ENCODE measurements around the gene OVOL3.
"Not testable (repeated sequence)": the region's sequence is repeated elsewhere in the genome, so short reads cannot be mapped to it uniquely, and the experiment has no call there.

Gene OVOL3

GRCh38 chr19:36110487-36111199, at the start of gene OVOL3:
TSS of gene OVOL3 (plus strand) at chr19:36111143. CDS start at chr19:36111203, 60 bp downstream.
- in situ Hi-C loops (cut with HindIII; ENCODE audit: low sequenced_read_pairs): no loop called here

- in situ Hi-C loops (cut with HindIII; ENCODE audit: low sequenced_read_pairs): no loop called here
These were observed 49.6 kb upstream of the OVOL3 start for GRCh38 chr19:36061367-36061766.

- in situ Hi-C loops (cut with HindIII; ENCODE audit: low sequenced_read_pairs): no loop called here
These were observed 46.1 kb upstream of the OVOL3 start for GRCh38 chr19:36064826-36065225.

GRCh38 chr19:36067681-36068080, 43.3 kb upstream of the OVOL3 start:
- in situ Hi-C loops (cut with HindIII; ENCODE audit: low sequenced_read_pairs): no loop called here

- in situ Hi-C loops (cut with HindIII; ENCODE audit: low sequenced_read_pairs): not testable (repeated sequence)
These were observed 42.0 kb upstream of the OVOL3 start for GRCh38 chr19:36068810-36069499.

- in situ Hi-C loops (cut with HindIII; ENCODE audit: low sequenced_read_pairs): no loop called here
These were observed 38.9 kb upstream of the OVOL3 start for GRCh38 chr19:36072081-36072480.

- in situ Hi-C loops (cut with HindIII; ENCODE audit: low sequenced_read_pairs): no loop called here
These were observed 37.6 kb upstream of the OVOL3 start for GRCh38 chr19:36073121-36073876.

GRCh38 chr19:36079389-36079945, 31.5 kb upstream of the OVOL3 start:
- in situ Hi-C loops (cut with HindIII; ENCODE audit: low sequenced_read_pairs): no loop called here

- in situ Hi-C loops (cut with HindIII; ENCODE audit: low sequenced_read_pairs): no loop called here
These were observed 29.6 kb upstream of the OVOL3 start for GRCh38 chr19:36081385-36081784.

- in situ Hi-C loops (cut with HindIII; ENCODE audit: low sequenced_read_pairs): no loop called here
These were observed 29.0 kb upstream of the OVOL3 start for GRCh38 chr19:36081894-36082293.

- in situ Hi-C loops (cut with HindIII; ENCODE audit: low sequenced_read_pairs): no loop called here
These were observed 28.0 kb upstream of the OVOL3 start for GRCh38 chr19:36082916-36083315.

- in situ Hi-C loops (cut with HindIII; ENCODE audit: low sequenced_read_pairs): no loop called here
These were observed 26.5 kb upstream of the OVOL3 start for GRCh38 chr19:36084231-36085009.

- in situ Hi-C loops (cut with HindIII; ENCODE audit: low sequenced_read_pairs): no loop called here
These were observed 24.6 kb upstream of the OVOL3 start for GRCh38 chr19:36086326-36086725.

- in situ Hi-C loops (cut with HindIII; ENCODE audit: low sequenced_read_pairs): no loop called here
These were observed 21.1 kb upstream of the OVOL3 start for GRCh38 chr19:36089847-36090246.

- in situ Hi-C loops (cut with HindIII; ENCODE audit: low sequenced_read_pairs): no loop called here
These were observed 19.8 kb upstream of the OVOL3 start for GRCh38 chr19:36090910-36091695.

GRCh38 chr19:36092566-36092965, 18.4 kb upstream of the OVOL3 start:
- in situ Hi-C loops (cut with HindIII; ENCODE audit: low sequenced_read_pairs): no loop called here

GRCh38 chr19:36093146-36093662, 17.7 kb upstream of the OVOL3 start:
- in situ Hi-C loops (cut with HindIII; ENCODE audit: low sequenced_read_pairs): no loop called here

- in situ Hi-C loops (cut with HindIII; ENCODE audit: low sequenced_read_pairs): no loop called here
These were observed 17.3 kb upstream of the OVOL3 start for GRCh38 chr19:36093687-36094086.

- in situ Hi-C loops (cut with HindIII; ENCODE audit: low sequenced_read_pairs): no loop called here
These were observed 13.9 kb upstream of the OVOL3 start for GRCh38 chr19:36097036-36097435.
